PC-3 (cell line): ENCODE results near the gene DOCK4. TPM values are rescaled to one million over a fixed set of nuclear protein-coding genes. Genes with fewer than 3 reads are reported as not detected.

ENCODE experiments used
- ATAC-seq: fragments of 200-7000 bp; cut with Tn5 transposase; 2 replicates; pipeline ENCODE4 v1.9.1; 2020; ENCODE audit warnings: mild to moderate bottlenecking, moderate library complexity
- BruUV-seq: library from RNA; stranded (reverse); fragments of 400-500 nt; replicated peaks from 2 replicates; lab custom pipeline; 2021; lab: Mats Ljungman, UMichigan
- CTCF ChIA-PET: fragments of 300-600 bp; sonication (Branson Sonifier 250); formaldehyde crosslinking; loops from one replicate; lab custom pipeline; 2022; ENCODE audit warnings: antibody characterized with exemption; lab: Charles Lee
- POLR2A ChIA-PET: fragments of 300-600 bp; sonication (Branson Sonifier 250); formaldehyde crosslinking; loops from one replicate; lab custom pipeline; 2022; ENCODE audit warnings: antibody characterized with exemption; ENCODE audit not compliant: unreplicated experiment; lab: Charles Lee
- DNase-seq: peaks from one replicate; pipeline ENCODE4 v3.0.0-alpha.2; 2015
- H2AFZ ChIP-seq: fragments of 300-600 bp; sonication (generic); 2 replicates; pipeline ENCODE4 v1.6.0; 2016; ENCODE audit warnings: antibody characterized with exemption, low read length
- H3F3A ChIP-seq: fragments of 300-600 bp; sonication (generic); one replicate; pipeline ENCODE4 v1.6.0; 2017; ENCODE audit warnings: antibody characterized with exemption, low read length, control low read depth, mild to moderate bottlenecking; ENCODE audit not compliant: unreplicated experiment
- H3K27ac ChIP-seq: fragments of 300-600 bp; sonication (generic); 2 replicates; pipeline ENCODE4 v1.5.1; 2016; ENCODE audit warnings: mild to moderate bottlenecking, low read length
- H3K27me3 ChIP-seq: fragments of 300-600 bp; sonication (generic); 2 replicates; pipeline ENCODE4 v1.6.1; 2016; ENCODE audit warnings: low read length, mixed read lengths
- H3K36me3 ChIP-seq: fragments of 300-600 bp; sonication (generic); 2 replicates; pipeline ENCODE4 v1.6.1; 2016; ENCODE audit warnings: low read depth, mixed run types, low read length, mixed read lengths
- H3K4me1 ChIP-seq: fragments of 300-600 bp; sonication (generic); 2 replicates; pipeline ENCODE4 v1.5.1; 2016; ENCODE audit warnings: low read length; ENCODE audit not compliant: insufficient read depth
- H3K4me2 ChIP-seq: fragments of 300-600 bp; sonication (generic); 2 replicates; pipeline ENCODE4 v1.6.0; 2016; ENCODE audit warnings: low read length
- H3K4me3 ChIP-seq: fragments of 300-600 bp; sonication (generic); 2 replicates; pipeline ENCODE4 v1.5.1; 2016; ENCODE audit warnings: mild to moderate bottlenecking, low read length, mixed read lengths
- H3K79me2 ChIP-seq: fragments of 300-600 bp; sonication (generic); 2 replicates; pipeline ENCODE4 v1.6.1; 2017; ENCODE audit warnings: low read length, mixed read lengths
- H3K9ac ChIP-seq: fragments of 300-600 bp; sonication (generic); 2 replicates; pipeline ENCODE4 v1.6.0; 2016; ENCODE audit warnings: mild to moderate bottlenecking, low read length
- H3K9me2 ChIP-seq: fragments of 300-600 bp; sonication (generic); replicated peaks from 2 replicates; pipeline ENCODE4 v1.6.1; 2016; ENCODE audit warnings: mixed run types, low read length, mixed read lengths
- H3K9me3 ChIP-seq: fragments of 300-600 bp; sonication (generic); 2 replicates; pipeline ENCODE4 v1.6.1; 2016; ENCODE audit warnings: low read length, mixed read lengths
- H4K20me1 ChIP-seq: fragments of 300-600 bp; sonication (generic); 2 replicates; pipeline ENCODE4 v1.6.1; 2016; ENCODE audit warnings: low read length, mixed read lengths
- EZH2 ChIP-seq: fragments of 300-600 bp; sonication (generic); IDR thresholded peaks from one replicate; pipeline ENCODE4 v1.6.1; 2017; ENCODE audit warnings: antibody characterized with exemption, mild to moderate bottlenecking, low read length; ENCODE audit not compliant: unreplicated experiment
- EZH2phosphoT487 ChIP-seq: fragments of 300-600 bp; sonication (generic); IDR thresholded peaks from 2 replicates; pipeline ENCODE4 v1.6.1; 2018; ENCODE audit warnings: mild to moderate bottlenecking, antibody characterized with exemption, low read length, borderline replicate concordance
- intact Hi-C: fragments of 100-400 bp; cut with micrococcal nuclease; formaldehyde crosslinking; loops from 2 replicates; pipeline ENCODE4 v1.9.0; 2023
- total RNA-seq: library from RNA; depleted of rRNA; stranded (reverse); fragments of >200 nt; gene quantifications from 2 replicates; pipeline ENCODE4 v1.2.3, GENCODE V29; 2014
- TF ChIP-seq, protein P1 (sequence below): fragments of 300-600 bp; sonication (generic); conservative IDR thresholded peaks from 2 replicates; pipeline ENCODE4 v1.5.1; 2017; ENCODE audit warnings: antibody characterized with exemption, low read depth, mild to moderate bottlenecking, low read length

The DOCK4 gene
- total RNA-seq, 1 experiment from 2014 or later = 25.4 TPM

DNA sequence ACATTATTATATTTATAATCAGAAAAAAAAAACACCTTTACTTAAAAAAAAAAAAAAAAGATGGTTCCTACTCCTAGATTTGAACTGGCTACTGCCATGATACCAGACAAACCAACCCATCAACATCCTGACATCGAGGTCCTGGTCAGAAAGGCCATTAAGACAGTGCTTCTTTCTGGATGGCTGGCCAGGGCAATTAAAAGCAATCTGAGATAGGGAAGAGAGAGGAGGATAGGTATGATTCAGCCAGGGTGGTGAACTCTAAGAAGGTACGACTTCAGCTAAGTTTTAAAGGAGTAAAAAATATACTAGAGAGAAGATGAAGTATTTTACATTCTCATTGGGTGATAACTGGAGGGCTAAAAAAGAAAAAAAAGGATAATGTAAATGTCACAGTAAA, 139.0 kb downstream of the DOCK4 start:
- no TSS peak for BruUV-seq
- H3K4me2 ChIP-seq = no peak overlapping the region
- H3K4me1 ChIP-seq = peaks cover 28% of the 10 kb centered on the region
- H3K9me2 ChIP-seq = no peaks in the 10 kb centered on the region
- H3K9ac ChIP-seq = no peak overlapping the region
- intact Hi-C loops = no loop called here
- TF ChIP-seq EZH2phosphoT487 (no peak), EZH2 (no peak)
- TF ChIP-seq, protein P1, sequence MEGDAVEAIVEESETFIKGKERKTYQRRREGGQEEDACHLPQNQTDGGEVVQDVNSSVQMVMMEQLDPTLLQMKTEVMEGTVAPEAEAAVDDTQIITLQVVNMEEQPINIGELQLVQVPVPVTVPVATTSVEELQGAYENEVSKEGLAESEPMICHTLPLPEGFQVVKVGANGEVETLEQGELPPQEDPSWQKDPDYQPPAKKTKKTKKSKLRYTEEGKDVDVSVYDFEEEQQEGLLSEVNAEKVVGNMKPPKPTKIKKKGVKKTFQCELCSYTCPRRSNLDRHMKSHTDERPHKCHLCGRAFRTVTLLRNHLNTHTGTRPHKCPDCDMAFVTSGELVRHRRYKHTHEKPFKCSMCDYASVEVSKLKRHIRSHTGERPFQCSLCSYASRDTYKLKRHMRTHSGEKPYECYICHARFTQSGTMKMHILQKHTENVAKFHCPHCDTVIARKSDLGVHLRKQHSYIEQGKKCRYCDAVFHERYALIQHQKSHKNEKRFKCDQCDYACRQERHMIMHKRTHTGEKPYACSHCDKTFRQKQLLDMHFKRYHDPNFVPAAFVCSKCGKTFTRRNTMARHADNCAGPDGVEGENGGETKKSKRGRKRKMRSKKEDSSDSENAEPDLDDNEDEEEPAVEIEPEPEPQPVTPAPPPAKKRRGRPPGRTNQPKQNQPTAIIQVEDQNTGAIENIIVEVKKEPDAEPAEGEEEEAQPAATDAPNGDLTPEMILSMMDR = no peak
- CTCF ChIA-PET = no interaction called here
- ATAC-seq (no peak), DNase-seq (no peak)
- POLR2A ChIA-PET = interaction anchor here (0.7 kb wide), 1 partner anchor 768 kb away, joined by 3 read pairs; no protein-coding TSS in a partner anchor
- peaks cover 7% of the 10 kb centered on the region; the same call in 1 of the 2 replicates for H3K79me2 ChIP-seq
- no peaks in the 10 kb centered on the region for H3K36me3 ChIP-seq
- H4K20me1 ChIP-seq = no peaks in the 10 kb centered on the region
- no peaks in the 10 kb centered on the region for H3F3A ChIP-seq
- H3K4me3 ChIP-seq = no peak overlapping the region
- no peaks in the 10 kb centered on the region for H3K27me3 ChIP-seq
- H2AFZ ChIP-seq = no peak overlapping the region
- H3K27ac ChIP-seq = no peak overlapping the region
- no peaks in the 10 kb centered on the region for H3K9me3 ChIP-seq

DNA sequence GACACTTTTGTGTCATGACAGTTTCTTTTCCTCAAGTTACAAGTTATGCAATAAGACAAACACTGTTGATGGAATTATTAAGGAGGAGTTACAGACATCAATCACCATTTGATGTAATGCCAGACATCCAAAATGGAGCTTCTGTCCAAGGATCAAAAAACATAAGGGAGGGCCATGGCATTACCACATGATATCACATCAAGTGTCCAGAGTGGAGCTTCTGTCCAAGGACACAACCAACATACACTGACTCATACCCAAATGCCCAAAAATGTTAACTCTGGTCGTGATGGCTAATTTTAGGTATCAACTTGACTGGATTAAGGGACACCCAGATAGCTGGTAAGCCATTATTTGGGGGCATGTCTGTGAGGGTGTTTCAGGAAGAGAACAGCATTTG, 140.4 kb downstream of the DOCK4 start:
- DNase-seq = no peak
- intact Hi-C loops = no loop called here
- BruUV-seq = no TSS peak
- no peak overlapping the region for H3K27ac ChIP-seq
- H3K4me2 ChIP-seq = no peak overlapping the region
- H4K20me1 ChIP-seq = no peaks in the 10 kb centered on the region
- no peaks in the 10 kb centered on the region for H3K9me3 ChIP-seq
- no peak overlapping the region for H3K4me3 ChIP-seq
- no peak overlapping the region for H2AFZ ChIP-seq
- TF ChIP-seq EZH2 = no peak
- TF ChIP-seq, protein P1 = no peak
- TF ChIP-seq EZH2phosphoT487 = no peak
- peaks cover 15% of the 10 kb centered on the region for H3K4me1 ChIP-seq
- no peaks in the 10 kb centered on the region for H3K9me2 ChIP-seq
- ChIA-PET POLR2A (no interaction called here), CTCF (no interaction called here)
- no peak for ATAC-seq
- H3F3A ChIP-seq = no peaks in the 10 kb centered on the region
- no peaks in the 10 kb centered on the region for H3K27me3 ChIP-seq
- no peak overlapping the region for H3K9ac ChIP-seq
- no peaks in the 10 kb centered on the region for H3K36me3 ChIP-seq
- H3K79me2 ChIP-seq = peaks cover 6% of the 10 kb centered on the region; the same call in 1 of the 2 replicates

DNA sequence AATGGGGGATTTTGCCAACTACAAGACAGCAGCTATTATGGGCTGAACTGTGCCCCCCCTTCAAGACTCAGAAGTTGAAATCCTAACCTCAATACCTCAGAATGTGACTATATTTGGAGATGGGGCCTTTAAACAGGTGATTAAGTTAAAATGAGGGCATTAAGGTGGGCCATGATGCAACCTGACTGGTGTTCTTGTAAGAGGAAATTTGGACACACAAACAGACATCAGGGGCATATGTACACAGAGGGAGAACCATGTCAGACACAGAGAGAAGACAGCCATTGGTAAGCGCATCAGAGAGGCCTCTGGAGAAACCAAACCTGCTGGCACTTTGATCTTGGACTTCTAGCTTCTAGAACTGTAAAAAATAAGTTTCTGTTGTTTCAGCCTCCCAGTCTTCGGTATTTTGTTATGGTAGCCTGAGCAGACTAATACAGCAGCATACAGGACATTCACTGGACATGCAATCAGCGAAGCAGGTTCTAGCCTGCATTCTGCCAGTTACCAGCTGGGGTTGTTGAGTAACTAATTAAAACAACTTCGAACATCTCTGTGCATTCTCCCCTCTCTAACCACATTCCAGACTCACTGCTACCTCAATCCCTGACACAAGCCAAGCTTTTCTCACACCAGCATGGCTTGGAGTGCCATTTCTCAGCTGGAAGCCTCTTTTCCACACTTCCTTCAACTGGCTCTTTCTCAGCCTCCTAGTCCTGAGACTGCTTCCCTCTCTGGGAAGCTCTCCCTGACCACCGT, 141.4 kb downstream of the DOCK4 start:
- Histone ChIP-seq H3K4me3 (no peak overlapping the region), H3K36me3 (no peaks in the 10 kb centered on the region), H3K79me2 (peaks cover 7% of the 10 kb centered on the region; the same call in 1 of the 2 replicates), H3K9ac (no peak overlapping the region), H3K27me3 (no peaks in the 10 kb centered on the region), H3K4me1 (peaks cover 5% of the 10 kb centered on the region), H3K4me2 (no peak overlapping the region), H3K9me2 (no peaks in the 10 kb centered on the region), H3F3A (no peaks in the 10 kb centered on the region), H3K9me3 (no peaks in the 10 kb centered on the region), H3K27ac (no peak overlapping the region), H4K20me1 (no peaks in the 10 kb centered on the region), H2AFZ (no peak overlapping the region)
- TF ChIP-seq, protein P1 = no peak
- TF ChIP-seq EZH2phosphoT487 (no peak), EZH2 (no peak)
- ATAC-seq (no peak), DNase-seq (no peak)
- BruUV-seq = no TSS peak
- ChIA-PET CTCF (no interaction called here), POLR2A (no interaction called here)
- intact Hi-C loops = no loop called here
